RWPE2 (cell line): Measurements from ENCODE around the gene PAPOLB.
"Not testable (repeated sequence)": the region's sequence is repeated elsewhere in the genome, so short reads cannot be mapped to it uniquely, and the experiment has no call there.

Source experiments
- ATAC-seq: fragments of 200-7000 bp; cut with Tn5 transposase; 3 replicates; pipeline ENCODE4 v1.9.1; 2021; ENCODE audit warnings: low read depth
- DNase-seq: peaks from one replicate; pipeline ENCODE4 v3.0.0-alpha.2; 2020; ENCODE audit warnings: low spot score
- H3K27ac ChIP-seq: fragments of 450-650 bp; 2 replicates; pipeline ENCODE4 v1.5.1; 2017; ENCODE audit warnings: mild to moderate bottlenecking; ENCODE audit not compliant: poor library complexity, severe bottlenecking
- H3K27me3 ChIP-seq: fragments of 250-450 bp; sonication (Bioruptor Pico); 2 replicates; pipeline ENCODE4 v1.5.1; 2021; ENCODE audit warnings: mild to moderate bottlenecking, moderate library complexity; ENCODE audit not compliant: insufficient read depth, poor library complexity, severe bottlenecking
- H3K36me3 ChIP-seq: fragments of 250-450 bp; sonication (Bioruptor Pico); 2 replicates; pipeline ENCODE4 v1.5.1; 2020; ENCODE audit warnings: low read depth, mild to moderate bottlenecking, moderate library complexity
- H3K4me1 ChIP-seq: fragments of 250-450 bp; sonication (Bioruptor Pico); 2 replicates; pipeline ENCODE4 v1.5.1; 2021; ENCODE audit warnings: mild to moderate bottlenecking, moderate library complexity; ENCODE audit not compliant: insufficient read depth, poor library complexity, severe bottlenecking
- H3K4me3 ChIP-seq: fragments of 250-450 bp; sonication (Bioruptor Pico); 2 replicates; pipeline ENCODE4 v1.5.1; 2021; ENCODE audit warnings: mild to moderate bottlenecking, moderate library complexity; ENCODE audit not compliant: severe bottlenecking
- H3K9me3 ChIP-seq: fragments of 250-450 bp; sonication (Bioruptor Pico); 2 replicates; pipeline ENCODE4 v1.5.1; 2021; ENCODE audit warnings: mild to moderate bottlenecking, moderate library complexity; ENCODE audit not compliant: severe bottlenecking
- TF ChIP-seq, protein P1 (sequence below): fragments of 450-650 bp; IDR thresholded peaks from one replicate; pipeline ENCODE4 v1.5.1; 2017; ENCODE audit warnings: mild to moderate bottlenecking, moderate library complexity; ENCODE audit not compliant: poor library complexity, severe bottlenecking

PAPOLB gene

DNA sequence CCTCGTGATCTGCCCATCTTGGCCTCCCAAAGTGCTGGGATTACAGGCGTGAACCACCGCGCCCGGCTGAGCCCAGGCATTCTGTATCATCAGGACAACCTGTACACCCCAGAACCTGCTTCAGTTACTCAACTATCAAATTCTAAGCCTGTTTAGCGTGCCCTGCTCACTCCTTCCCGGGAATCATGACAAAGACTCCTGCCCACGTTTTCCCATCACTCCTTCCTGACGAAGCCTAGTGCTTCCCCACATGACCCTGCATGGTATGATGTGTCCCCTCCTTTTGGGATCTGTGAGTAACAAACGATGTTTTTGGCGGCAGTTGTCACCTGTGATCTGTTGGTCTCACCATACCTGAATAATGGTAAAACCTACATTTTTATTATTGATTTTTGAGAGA, 33.9 kb upstream of the PAPOLB start:
- no peaks in the 10 kb centered on the region for H3K27me3 ChIP-seq
- TF ChIP-seq, protein P1, sequence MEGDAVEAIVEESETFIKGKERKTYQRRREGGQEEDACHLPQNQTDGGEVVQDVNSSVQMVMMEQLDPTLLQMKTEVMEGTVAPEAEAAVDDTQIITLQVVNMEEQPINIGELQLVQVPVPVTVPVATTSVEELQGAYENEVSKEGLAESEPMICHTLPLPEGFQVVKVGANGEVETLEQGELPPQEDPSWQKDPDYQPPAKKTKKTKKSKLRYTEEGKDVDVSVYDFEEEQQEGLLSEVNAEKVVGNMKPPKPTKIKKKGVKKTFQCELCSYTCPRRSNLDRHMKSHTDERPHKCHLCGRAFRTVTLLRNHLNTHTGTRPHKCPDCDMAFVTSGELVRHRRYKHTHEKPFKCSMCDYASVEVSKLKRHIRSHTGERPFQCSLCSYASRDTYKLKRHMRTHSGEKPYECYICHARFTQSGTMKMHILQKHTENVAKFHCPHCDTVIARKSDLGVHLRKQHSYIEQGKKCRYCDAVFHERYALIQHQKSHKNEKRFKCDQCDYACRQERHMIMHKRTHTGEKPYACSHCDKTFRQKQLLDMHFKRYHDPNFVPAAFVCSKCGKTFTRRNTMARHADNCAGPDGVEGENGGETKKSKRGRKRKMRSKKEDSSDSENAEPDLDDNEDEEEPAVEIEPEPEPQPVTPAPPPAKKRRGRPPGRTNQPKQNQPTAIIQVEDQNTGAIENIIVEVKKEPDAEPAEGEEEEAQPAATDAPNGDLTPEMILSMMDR: no peak
- H3K36me3 ChIP-seq: no peaks in the 10 kb centered on the region

DNA sequence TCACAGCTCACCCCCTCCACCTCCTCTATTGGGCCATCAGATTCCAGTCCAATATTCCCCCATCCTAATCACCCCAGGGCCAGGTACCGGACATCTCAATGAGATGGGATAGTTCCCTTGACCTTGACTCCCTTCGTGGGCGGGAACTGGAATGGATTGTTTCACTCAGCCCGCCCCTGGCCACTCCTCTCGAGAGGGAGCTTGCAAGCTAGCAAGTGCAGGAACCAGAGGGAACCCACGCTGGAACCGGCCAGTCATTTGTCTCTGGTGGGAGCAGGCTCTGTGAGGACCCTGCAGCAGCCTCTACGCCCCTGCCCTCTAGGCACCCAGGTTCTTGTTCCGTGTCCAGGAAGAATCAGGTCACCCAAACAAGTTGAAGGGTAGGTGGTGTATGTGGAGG, 32.7 kb upstream of the PAPOLB start:
- no peak for ATAC-seq
- no peaks in the 10 kb centered on the region for H3K4me1 ChIP-seq
- no peak for DNase-seq
- no peaks in the 10 kb centered on the region for H3K9me3 ChIP-seq
- no peak overlapping the region for H3K4me3 ChIP-seq
- no peaks in the 10 kb centered on the region for H3K27me3 ChIP-seq
- TF ChIP-seq, protein P1: no peak
- no peaks in the 10 kb centered on the region for H3K36me3 ChIP-seq
- H3K27ac ChIP-seq: no peak overlapping the region

More for the DNA sequence above, 33.9 kb upstream of the PAPOLB start:
- DNase-seq (no peak), ATAC-seq (no peak)
- no peak overlapping the region for H3K4me3 ChIP-seq
- H3K4me1 ChIP-seq: no peaks in the 10 kb centered on the region
- H3K9me3 ChIP-seq: no peaks in the 10 kb centered on the region
- H3K27ac ChIP-seq: no peak overlapping the region

DNA sequence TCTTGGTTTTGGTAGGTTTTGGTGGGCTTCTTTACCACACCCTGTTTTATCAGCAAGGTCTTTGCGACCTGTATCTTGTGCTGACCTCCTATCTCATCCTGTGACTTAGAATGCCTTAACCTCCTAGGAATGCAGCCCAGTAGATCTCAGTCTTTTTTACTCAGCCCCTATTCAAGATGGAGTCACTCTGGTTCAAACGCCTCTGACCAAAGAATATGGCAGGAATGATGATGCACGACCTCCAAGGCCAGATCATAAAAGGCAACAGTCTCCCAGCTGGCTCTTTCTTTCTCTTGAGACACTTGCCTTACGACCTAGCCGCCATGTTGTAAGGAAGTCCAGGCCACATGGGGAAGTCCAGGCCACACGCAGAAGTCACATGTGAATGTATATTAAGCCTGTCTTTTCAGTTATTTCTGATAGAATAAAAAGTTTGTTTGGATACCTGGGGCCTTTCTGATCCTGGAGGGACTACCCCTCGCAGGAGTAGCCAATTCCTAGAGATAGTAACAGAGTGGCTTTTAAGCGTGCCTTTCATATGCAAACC, 32.2 kb upstream of the PAPOLB start:
- no peaks in the 10 kb centered on the region for H3K4me1 ChIP-seq
- H3K9me3 ChIP-seq: no peaks in the 10 kb centered on the region
- no peak overlapping the region for H3K4me3 ChIP-seq
- TF ChIP-seq, protein P1: no peak
- H3K36me3 ChIP-seq: no peaks in the 10 kb centered on the region
- DNase-seq (no peak), ATAC-seq (no peak)
- no peak overlapping the region for H3K27ac ChIP-seq
- no peaks in the 10 kb centered on the region for H3K27me3 ChIP-seq

DNA sequence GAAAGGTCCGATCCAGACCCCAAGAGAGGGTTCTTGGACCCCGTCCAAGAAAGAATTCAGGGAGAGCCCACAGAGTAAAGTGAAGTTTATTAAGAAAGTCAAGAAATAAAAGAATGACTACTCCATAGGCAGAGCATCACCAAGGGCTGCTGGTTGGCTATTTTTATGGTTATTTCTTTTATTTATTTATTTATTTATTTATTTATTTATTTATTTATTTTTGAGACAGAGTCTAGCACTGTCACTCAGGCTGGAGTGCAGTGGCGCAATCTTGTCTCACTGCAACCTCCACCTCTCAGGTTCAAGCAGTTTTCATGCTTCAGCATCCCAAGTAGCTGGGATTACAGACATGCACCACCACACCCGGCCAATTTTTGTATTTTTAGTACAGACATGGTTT, 31.4 kb upstream of the PAPOLB start:
- not testable (repeated sequence) for ATAC-seq, H3K27ac ChIP-seq, H3K27me3 ChIP-seq, H3K36me3 ChIP-seq, DNase-seq, H3K4me3 ChIP-seq, H3K4me1 ChIP-seq, H3K9me3 ChIP-seq

DNA sequence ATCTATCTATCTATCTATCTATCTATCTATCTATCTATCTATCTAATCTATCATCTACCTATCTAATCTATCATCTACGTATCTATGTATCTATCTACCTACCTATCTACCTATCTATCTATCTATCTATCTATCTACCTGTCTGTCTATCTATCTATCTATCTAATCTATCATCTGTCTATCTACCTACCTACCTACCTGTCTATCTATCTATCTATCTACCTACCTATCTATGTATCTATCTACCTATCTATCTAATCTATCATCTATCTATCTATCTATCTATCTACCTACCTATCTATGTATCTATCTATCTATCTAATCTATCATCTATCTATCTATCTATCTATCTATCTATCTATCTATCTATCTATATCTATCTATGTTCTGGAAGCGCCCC, 29.7 kb upstream of the PAPOLB start:
- not testable (repeated sequence) for ATAC-seq, DNase-seq, H3K4me3 ChIP-seq, H3K4me1 ChIP-seq, H3K36me3 ChIP-seq, H3K27ac ChIP-seq, H3K9me3 ChIP-seq, H3K27me3 ChIP-seq

DNA sequence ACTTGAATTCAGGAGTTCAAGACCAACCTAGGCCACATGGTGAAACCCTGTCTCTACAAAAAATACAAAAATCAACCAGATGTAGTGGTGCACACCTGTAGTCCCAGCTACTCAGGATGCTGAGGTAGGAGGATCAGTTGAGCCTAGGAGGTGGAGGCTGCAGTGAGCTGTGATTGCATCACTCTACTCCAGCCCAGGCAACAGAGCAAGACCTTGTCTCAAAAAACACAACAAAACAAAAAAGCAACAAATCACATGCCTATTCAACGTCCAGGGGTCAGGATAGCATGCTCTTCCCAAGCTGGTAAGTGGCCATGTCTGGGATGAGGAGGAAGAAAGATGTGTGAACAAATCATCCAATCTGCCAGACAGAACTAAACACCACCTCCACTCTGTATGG, 27.9 kb upstream of the PAPOLB start:
- DNase-seq: no peak
- no peak for ATAC-seq
- no peaks in the 10 kb centered on the region for H3K9me3 ChIP-seq
- H3K4me1 ChIP-seq: no peaks in the 10 kb centered on the region
- H3K27me3 ChIP-seq: no peaks in the 10 kb centered on the region
- H3K4me3 ChIP-seq: no peak overlapping the region
- H3K36me3 ChIP-seq: no peaks in the 10 kb centered on the region
- TF ChIP-seq, protein P1: no peak
- H3K27ac ChIP-seq: no peak overlapping the region
